ENCODE data around the gene SLC38A4.

SLC38A4 gene

DNA sequence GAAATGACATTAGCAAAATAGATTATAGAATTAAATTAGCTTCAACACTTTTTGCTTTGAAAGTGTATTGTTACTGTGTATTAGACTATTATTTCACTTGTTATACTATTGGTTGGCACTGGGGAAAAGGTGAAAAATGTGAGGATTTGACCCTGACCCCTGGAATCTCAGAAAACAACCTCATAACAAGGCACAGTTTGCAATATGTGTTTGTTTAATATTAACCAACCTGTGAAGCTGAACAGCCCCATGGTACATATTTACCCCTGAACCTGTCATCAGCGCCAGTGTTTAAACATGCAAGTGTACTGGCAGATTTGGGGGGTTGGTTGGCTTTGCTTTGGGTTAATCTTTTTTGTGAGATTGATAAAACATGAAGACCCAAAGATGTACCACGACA is 11.7 kb downstream of the SLC38A4 start:
- DNase-seq (ENCODE audit: low read depth in 2 of 2), result no peak

DNA sequence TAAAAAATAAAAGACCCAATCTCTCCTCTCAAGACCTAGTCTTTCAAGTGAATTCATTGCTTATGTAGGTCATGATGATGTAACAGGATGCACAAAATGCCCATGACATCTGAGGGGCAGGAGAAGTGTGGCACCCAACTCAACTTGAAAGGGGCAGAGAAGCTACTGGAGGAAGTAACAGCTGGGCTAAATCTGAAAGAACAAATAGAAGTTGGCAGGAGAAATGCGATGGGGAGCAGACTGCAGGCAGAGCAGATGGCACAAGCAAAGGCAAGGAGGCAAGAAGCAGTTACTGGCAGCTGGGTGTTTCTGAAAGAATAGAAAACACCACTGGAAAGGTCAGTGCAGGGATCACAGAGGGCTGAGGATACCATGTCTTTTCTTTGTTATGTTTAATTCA is 14.6 kb downstream of the SLC38A4 start:
- DNase-seq (ENCODE audit: low read depth in 2 of 2), result no peak

DNA sequence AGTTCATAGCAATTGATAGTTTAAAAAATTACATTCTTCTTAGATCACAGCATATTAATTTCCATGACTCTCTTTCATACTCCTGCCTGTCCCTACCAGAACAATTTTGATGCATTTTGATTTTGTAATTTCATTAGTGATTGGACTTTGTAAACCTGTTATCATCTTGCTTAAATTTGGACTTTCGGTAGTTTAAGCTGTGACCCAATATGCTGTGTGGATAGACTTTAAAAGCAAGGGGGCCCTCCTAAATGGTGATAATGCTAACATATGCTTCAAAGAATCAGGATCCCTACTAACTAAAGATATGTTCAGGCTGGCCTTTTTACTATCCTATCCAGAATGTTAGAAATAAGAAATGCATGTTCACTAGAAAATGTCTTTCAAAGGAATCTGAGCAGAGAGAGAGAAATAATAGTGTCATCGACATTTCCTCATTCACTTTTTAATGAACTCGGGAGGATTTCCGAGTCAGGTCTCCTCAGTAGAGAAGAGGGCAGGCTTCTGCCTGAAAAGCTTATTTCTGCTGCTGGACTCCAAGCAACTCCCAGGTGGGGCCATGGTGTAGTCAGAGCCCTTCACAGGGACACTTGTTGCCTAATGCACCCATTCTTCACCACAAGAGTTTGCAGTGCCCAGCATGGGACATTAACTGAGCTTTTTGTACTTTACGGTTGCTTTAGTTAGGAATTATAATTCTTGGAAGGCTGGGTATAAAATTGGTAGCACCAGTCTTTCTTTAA is 16.7 kb downstream of the SLC38A4 start:
- DNase-seq (ENCODE audit: low read depth in 2 of 2), result no peak

DNA sequence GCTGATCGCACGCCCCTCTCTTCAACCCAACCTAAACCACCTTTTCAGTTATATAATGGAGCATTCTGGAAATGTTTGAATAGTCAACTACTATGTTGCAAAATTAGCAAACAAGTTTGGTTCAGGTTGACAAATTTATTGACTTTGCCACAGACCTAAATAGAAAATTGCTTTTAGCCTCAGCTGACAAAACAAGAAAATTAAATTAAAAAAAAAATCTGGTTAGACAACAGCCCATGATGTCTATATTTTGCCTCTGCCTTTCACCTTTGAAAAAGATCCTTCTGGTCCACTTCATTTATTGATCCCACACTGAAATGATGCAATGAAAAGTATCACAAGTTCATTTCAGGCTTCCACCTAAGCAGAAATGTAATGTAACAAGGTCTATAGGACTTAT is 17.5 kb downstream of the SLC38A4 start:
- no peak for DNase-seq (ENCODE audit: low read depth in 2 of 2)

DNA sequence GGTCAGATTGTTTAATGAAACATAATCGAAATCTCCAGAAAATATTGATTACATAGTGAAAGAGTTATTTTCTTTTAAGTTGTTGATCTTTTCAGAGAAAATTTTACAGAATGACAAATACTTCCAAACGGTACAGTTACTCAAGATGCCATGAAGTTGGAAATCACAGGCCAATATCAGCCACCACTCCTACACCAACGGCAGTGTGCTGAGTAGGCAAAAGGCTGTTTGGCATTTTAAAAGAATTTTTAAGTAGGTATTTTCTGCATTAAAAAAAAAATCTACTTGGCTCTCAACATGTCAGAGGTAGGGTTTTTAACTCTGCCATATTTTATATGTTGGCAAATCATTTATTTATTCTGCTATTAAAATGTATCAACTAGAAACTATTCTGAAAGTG is 21.7 kb downstream of the SLC38A4 start:
- no peak for DNase-seq (ENCODE audit: low read depth in 2 of 2)

DNA sequence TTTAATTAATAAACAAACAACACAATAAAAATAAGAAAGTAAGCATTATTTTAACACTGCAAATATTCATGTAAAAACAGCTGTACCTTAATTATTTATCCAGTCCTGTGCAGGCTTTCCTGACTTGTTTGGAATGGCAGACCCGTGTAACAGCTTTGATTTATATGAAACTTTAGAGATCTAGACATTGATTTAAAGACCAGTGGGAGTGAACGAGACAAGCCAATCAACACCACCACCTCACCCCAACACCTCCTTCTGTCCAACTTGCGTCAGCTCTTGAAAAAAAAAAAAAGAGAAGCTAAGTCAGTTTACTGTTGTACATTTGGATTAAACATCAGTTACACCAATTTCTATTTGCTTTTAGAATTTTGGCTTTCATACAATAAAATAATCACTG is 22.3 kb downstream of the SLC38A4 start:
- no peak for DNase-seq (ENCODE audit: low read depth in 2 of 2)

DNA sequence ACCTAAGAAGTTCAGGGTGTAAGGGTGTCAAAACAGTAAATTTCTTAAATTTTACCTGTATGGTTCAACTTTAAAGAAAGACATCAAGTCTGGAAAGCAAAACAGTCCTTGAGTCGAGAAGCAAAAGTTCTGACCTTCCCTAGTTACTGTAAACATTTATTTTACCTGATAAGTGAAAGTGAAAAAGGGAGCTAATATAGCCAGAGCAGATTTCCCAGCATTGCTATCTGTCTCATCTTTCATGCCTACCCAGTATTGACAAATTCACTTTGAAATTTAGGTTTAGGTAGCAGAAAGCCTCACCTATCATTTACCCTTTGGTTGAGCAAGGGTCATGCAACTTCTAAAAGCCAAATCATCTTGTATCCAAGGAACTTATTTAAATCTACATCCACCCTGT is 24.5 kb downstream of the SLC38A4 start:
- no peak for DNase-seq (ENCODE audit: low read depth in 2 of 2)

DNA sequence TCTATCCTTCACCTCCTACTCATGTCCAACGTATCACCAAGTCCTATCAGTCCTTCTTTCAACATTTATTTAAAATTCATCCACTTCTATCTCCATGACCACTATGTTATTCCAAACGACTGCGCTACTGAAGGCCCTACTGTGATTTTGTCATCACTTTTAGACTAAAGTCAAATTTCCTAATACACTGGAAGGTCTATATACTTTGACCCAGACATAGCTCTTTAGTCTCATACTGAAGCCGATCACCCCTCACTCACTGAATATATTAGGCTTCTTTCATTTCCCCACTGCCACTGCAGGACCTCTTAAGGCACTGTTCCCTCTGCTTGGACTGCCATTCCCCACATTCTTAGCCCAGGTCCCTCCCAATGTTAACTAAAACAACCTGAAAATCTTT is 25.6 kb downstream of the SLC38A4 start:
- DNase-seq (ENCODE audit: low read depth in 2 of 2), result no peak

DNA sequence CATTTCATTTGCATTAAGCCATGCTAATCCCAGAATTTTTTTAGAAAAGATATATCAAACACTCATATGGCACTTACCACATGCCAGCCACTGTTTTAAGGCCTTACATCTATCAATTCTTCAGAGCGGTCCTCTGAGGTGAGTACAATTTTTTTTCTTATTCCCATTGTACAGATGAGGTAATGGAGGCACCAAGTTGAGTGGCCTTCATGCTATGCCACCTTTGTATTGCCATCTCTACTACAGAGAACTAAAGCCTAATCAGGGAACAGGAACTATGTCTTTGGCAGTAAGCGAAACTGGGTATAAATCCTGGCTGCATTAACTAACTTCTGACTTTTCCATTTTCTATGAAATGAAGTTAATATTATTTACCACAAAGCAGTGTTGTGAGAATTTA is 27.1 kb downstream of the SLC38A4 start:
- no peak for DNase-seq (ENCODE audit: low read depth in 2 of 2)

DNA sequence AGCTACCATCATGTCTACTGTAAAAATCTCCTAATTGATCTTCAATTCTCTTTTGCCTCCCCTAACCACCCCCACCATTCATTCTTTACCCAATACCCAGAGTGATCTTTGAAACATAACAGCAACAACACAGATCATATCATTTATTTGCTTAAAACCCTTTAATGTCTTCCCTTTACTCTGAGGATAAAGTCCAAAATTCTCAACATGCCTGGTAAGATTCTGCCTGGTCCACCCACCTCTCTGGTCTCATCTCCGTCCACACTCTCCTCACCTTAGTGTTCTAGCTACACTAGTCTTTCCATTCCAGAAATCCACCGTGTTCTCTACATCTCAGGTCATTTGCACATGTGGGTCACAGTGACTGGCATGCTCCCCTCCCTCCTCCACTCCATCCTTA is 27.7 kb downstream of the SLC38A4 start:
- no peak for DNase-seq (ENCODE audit: low read depth in 2 of 2)

DNA sequence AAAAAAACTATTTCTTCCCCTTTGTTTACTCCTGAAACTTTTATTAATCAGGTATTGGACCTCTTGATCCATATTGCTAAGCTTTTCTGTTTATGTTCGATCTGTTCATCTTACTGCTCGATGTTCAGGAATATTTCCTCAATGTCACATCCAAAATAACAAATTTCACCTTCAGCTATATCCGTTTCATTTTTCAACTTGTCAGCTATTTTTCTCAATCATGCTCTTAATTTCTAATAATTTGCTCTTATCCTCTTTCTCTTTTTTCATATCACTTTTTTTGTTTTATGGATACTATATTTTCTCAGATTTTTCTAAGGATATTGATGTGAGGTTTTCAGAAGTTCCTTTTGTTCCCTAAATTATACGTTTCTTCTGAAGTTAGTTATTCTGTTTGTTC is 29.8 kb downstream of the SLC38A4 start:
- DNase-seq (ENCODE audit: low read depth in 2 of 2), result no peak

DNA sequence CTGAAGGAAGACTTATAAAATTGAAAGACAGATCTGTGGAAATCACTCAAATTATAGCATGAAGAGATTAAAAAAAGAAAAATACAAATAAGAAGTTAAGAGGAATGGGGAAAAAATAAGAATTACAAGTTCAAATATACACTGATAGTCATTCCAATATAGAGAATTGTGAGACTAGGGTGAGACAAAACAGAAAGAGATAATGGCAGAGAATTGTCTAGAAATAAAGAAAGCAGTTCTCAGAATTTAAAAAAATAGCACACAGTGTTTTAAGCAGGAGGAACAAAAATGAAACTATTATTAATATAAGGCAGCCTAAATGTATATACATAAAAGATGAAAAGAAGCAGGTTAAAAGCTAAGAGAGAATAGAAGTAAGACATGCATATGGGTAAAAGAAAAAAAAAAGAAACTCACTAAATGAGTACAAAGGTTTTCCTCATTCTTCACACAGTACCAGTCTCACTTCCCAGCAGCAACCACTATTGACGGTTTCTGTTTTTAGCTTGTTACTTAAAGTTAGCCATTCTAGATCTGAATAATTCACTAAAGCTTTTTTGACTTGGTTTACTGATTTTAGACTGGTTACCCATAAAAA is 31.1 kb downstream of the SLC38A4 start:
- no peak for DNase-seq (ENCODE audit: low read depth in 2 of 2)

DNA sequence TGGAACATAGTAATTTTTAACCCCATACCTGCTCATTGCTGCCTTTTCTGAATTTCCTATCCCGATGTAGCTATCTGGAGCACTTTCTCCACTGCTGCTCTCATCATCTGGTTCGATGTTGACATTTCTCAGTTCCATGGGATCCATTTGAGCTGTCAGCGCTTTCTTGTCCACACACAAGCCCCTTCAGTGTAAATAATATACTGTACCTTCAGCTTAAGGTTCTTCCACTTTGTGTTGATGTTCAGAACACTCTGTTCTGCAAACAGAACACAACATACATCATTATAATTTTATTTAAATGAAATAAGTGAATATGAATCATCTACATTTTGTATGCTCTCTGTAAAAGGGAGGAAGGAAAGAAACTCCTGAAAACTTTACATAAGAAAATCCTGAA is 32.9 kb downstream of the SLC38A4 start:
- DNase-seq (ENCODE audit: low read depth in 2 of 2), result no peak

DNA sequence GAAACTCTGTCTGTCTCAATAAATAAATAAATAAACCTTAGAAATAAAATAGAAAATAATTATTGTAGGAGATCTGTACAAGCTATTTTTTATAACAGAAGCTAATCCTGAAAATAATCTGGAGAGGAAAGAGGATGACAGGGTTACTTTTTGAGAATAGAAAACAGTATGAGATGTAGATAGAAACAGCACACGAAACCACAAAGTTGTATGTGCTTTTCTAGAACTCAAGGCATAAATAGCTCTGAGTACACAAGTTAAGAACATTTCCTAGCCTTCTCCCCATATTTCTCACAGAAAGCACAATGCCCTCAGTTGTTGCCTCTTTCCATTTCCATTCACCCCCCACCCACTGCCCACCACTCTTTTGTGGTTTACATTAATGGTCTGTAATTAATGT is 35.7 kb downstream of the SLC38A4 start:
- DNase-seq (ENCODE audit: low read depth in 2 of 2), result no peak

DNA sequence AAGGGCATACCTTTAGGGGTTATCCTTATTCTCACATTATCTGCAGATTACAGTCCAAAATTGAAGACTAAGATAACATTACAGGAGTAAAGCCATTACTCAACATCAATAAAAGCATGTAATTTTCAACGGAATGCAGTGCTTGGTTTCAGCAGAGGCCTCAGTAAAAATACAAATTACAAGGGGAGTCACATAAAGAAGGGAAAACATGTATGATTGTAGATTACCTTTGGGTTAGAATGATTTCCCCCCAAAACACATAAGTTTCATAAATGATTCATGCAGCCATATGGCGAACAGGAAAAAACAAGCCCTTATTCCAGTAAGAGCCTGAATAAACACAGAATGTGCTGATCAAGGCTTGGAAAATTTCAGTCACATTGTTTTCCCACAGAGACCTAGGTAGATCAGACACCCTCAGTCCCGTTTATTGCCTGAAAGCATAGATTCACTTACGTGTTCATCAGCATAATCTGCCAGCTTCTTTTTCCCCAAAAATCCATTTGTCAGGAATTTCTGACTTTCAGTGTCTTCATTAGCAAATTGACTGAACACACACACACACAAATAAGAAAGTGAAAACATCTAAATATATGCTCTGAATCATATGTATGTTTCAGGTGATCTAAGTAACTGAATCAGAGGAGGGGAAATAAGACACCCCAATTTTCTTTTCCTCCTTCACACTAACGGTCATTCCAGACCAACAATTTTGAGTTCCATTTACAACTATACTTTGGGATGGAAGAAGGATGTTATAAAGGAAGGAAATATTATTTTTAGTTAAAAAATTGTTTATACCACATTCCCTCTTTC is 37.5 kb downstream of the SLC38A4 start:
- no peak for DNase-seq (ENCODE audit: low read depth in 2 of 2)

DNA sequence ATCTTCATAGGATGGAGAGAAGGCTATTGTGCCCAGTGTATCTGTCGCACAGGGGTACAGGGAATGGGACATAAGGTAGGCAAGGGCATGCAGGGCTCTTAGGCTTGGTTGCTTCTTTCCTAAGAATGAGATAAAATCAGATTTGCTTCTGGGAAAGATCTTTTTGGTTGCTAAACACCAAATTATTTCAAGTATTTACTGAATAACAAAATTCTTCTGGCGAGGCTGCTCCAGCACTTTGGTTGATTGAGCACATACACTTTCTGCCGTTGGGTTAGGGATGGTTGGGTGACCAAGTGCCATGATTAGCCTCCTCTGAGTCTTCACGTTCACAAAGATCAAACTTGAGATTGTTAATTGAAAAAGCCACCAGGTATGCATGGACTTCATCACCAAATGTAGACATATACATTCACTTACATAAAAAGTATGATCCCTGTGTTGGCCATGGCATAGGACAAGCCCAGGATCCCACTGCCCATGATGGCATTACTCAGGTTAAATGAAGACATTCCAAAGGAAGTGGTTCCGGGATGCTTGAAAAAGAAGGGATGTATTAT is 38.2 kb downstream of the SLC38A4 start:
- no peak for DNase-seq (ENCODE audit: low read depth in 2 of 2)

DNA sequence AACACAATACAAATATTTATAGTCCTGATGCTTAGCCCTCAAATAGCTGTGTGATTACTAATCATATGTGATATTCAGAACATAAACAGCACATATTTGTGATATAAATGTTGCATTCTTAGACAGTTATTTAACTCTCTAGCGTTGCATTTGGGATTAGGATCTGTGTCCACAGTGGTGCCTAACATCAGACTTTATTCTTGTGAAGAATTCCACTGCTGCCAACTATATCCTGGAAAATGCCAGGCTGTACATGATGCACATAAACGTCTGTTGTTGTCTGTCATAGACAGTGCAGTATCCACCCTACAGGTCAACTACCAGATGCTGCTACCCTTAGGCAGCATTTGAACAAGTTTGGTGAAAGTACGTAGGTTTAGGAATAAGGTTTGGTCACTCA is 39.0 kb downstream of the SLC38A4 start:
- DNase-seq (ENCODE audit: low read depth in 2 of 2), result no peak

DNA sequence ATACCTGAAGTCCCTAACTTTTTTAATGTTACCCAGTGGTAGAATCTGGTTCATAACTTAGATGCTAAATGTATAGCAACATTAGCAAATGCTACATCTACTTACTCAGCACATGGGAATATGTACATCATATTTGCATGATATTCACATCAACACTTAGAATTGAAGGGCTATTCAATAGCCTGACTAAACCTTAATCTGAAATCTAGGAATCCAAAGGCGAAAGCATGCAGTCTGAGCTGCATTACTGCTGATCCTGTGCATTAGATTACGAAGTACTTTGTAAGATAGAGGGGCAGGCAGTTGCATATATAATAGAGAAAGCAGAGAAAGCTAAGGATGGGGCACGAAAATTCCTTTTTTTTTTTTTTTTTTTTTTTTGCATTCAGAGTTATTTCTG is 40.4 kb downstream of the SLC38A4 start:
- no peak for DNase-seq (ENCODE audit: low read depth in 2 of 2)

DNA sequence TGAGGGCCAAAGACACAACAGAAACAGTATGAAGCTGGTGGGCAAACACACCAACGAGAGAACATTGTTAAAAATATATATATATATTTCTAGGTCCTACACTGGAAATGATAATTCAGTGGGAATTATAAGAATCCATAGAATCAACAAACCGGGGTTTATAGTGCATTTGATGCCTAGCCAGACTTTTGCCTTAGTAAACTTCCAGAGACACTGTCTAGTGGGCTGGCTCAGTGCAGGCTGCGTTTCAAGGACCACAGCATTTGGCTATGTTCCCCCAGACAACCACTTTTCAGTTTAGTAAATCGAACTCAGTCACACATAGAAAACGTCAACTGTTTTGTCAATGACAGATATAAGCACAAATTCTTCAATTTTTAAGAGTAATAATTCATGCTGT is 41.9 kb downstream of the SLC38A4 start:
- DNase-seq (ENCODE audit: low read depth in 2 of 2), result no peak

DNA sequence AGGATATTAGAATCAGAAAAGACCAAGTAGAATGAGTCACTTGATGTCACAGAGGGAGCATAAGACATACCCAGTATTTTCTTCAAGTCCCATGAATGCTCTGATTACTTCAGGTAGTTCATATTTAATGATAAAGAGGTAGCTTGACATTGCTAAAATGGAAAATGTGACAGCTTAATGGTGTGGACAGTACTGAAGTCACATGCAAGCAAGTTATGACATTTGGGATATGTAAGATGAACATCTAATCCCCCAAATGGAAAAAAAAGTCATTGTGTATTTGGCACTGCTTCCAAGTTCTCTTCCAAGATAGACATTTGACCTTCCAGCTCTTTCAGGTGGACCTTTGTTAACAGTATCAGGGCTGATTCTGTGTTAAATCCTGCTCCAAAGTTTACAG is 45.9 kb downstream of the SLC38A4 start:
- no peak for DNase-seq (ENCODE audit: low read depth in 2 of 2)

DNA sequence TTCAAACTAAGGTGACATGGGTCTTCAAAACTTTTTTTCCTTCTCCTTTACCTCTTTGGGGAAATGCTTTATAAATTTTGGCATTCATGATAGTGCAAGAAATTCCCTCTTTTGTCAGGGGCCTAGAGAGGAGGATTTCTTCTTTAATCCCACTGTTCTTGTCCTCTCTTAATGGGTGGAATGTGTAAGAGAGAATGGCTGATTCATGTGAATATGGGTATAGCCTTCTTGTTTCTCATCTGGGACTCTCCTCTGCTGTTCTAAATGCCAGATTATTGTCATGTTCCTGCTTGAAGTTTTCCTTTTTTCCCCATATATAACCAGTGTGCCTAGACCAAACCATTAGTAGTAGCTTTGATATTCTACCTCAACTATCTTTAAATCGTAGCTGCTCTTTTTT is 46.7 kb downstream of the SLC38A4 start:
- DNase-seq (ENCODE audit: low read depth in 2 of 2), result no peak

DNA sequence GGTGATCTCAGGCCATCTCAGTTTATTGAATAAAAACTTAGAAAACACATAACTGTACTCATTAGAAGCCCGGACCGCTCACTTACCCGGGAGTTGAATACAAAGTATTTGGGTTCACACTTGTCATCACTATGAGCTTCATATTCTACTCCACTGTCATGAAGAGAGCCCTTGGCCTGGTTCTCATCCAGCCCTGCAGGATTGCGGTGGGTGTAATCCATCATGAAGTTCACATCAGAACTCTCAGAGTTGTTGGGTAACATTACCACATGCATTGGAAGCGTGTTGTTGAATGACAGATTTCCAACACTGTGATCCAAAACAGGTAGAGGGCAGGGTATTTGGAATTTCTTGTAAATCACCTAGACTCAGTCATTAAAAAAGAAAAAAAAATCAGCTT is 47.4 kb downstream of the SLC38A4 start:
- no peak for DNase-seq (ENCODE audit: low read depth in 2 of 2)

DNA sequence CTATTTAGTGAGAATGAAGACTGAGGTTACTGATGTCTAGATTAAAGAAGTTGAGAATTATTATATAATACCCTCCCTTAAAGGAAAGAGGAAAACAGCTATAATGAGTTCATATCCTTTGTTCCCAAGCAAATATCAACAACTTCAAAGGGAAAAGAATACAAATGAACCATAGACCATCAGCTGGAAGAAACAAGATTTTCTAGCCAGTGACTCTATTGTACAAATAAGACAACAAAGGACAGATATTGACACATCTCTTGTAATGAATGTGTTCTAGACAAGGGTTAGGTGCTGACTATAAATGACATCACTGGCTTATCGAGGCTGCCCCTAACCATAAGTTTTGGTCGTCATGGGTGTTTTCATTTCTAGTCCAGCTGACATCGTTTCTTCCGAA is 48.2 kb downstream of the SLC38A4 start:
- DNase-seq (ENCODE audit: low read depth in 2 of 2), result no peak
